ENCODE results near the gene PRPSAP2.
"Not testable (repeated sequence)": the region's sequence is repeated elsewhere in the genome, so short reads cannot be mapped to it uniquely, and the experiment has no call there.

The PRPSAP2 gene

DNA sequence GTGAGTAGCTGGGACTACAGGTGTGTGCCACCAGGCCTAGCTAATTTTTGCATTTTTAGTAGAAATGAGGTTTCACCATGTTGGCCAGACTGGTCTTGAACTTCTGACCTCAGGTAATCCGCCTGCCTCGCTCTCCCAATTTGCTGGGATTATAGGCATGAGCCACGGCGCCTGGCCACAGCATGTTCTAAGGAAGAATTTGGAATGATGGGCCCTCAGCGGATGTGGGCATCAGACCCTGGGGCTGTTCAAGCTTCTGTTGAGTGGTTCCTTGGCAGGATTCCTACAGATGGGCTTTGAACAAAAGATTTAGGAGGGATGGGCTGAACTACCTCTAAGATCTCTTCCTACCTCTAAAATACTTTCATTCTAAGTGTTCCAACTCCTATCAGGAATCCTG is 4.1 kb downstream of the PRPSAP2 start:
- Mint-ChIP-seq H3K9me3 (no peaks in the 10 kb centered on the region), H3K27ac (no peak overlapping the region), H3K4me3 (no peak overlapping the region), H3K4me1 (peaks cover 46% of the 10 kb centered on the region), H3K27me3 (no peaks in the 10 kb centered on the region)
- DNase-seq (no peak), ATAC-seq (no peak)

DNA sequence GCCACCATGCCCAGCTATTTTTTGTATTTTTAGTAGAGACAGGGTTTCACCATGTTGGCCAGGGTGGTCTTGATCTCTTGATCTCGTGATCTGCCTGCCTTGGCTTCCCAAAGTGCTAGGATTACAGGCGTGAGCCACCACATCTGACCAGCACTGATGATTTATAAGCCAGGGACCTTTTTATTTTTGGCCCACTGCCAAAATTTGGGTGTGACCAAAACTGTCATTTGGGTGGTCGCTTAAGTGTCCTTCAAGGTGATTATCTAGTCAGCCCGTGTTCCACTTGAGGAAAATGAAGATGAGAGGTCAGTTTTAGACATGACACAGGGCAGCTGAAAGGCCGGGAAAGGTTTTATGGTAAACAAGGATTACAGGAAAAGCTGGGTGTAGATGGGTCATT is 7.1 kb downstream of the PRPSAP2 start:
- not testable (repeated sequence) for H3K27me3 Mint-ChIP-seq, H3K27ac Mint-ChIP-seq

DNA sequence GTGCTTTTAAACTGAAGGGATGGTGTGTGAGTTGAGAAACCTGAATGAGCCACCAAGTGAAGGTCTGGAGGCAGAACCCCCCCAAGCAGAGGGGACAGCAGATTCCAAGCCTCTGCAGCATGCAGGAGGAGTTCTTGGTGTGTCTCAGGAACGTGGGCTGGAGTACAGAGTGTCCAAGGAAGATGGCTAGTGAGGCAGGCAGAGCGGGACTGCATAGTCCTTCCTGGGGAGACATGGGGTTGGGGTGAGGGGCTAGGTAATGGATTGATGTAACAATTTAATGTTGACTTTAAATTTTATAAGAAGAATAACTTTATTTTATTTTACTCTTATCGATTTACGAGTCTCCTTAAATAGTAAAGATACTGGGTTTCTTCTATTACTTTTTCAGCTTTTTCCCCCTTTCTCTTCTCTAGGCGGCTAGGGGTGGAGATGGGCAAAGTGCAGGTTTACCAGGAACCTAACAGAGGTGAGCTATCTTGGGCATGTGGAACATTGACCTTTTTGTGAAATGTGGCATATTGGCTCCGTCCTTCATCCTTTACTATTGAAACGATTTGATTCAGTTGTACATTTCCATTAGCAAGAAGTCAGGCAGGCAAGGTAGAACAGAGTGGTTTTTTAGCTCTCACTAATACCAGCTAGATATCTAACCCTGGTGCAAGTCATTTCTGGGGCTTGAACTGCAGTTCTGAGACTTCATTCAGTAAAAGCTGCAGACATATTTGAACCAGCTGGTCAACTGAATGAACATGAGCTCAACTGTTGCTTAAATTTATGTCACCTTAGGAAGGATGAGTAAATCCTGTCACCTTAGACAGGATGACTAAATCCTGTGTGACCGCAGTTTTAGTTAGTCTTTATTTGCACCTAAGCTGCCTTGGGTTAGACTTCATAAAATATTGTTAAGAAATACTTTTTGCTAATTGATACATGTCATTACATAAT is 9.2 kb downstream of the PRPSAP2 start:
- ATAC-seq (no peak), DNase-seq (no peak)
- no peaks in the 10 kb centered on the region for H3K9me3 Mint-ChIP-seq
- H3K27ac Mint-ChIP-seq, result peak overlapping the region in 1 of 2 donors; percentile 28
- H3K4me3 Mint-ChIP-seq, result no peak overlapping the region
- H3K4me1 Mint-ChIP-seq, result peaks cover 12% of the 10 kb centered on the region
- no peaks in the 10 kb centered on the region for H3K27me3 Mint-ChIP-seq

More for the DNA sequence above, 7.1 kb downstream of the PRPSAP2 start:
- H3K9me3 Mint-ChIP-seq, H3K4me3 Mint-ChIP-seq, DNase-seq, ATAC-seq: not testable (repeated sequence)
- H3K4me1 Mint-ChIP-seq, result peaks cover 33% of the 10 kb centered on the region

DNA sequence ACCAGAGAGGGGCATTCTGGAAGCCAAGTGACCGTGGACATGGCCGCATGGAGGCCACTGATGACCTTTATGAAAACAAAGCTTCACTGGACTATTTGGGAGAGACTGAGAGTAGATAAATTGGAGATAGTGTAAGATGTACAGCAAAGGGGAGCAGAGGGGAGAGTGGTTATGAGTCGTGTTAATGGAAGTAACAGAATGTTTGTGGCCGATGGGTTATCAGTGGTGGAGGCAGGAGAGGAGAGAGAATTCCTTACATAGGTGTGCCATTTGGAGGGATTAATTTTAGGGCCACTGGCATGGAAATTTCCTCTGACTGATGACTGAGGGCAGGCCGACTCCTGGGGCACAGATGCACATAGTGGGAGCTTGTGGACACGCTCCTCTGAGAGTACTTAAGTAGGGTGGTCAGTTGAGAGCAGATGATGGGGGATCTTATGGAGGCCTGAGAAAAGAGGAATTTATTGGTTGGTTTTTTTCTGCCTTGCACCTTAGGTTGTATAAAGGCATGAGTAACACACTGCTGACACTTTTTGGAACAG is 19.2 kb downstream of the PRPSAP2 start:
- H3K4me1 Mint-ChIP-seq, result no peaks in the 10 kb centered on the region
- no peak overlapping the region for H3K4me3 Mint-ChIP-seq
- H3K27me3 Mint-ChIP-seq, result no peaks in the 10 kb centered on the region
- H3K27ac Mint-ChIP-seq, result no peak overlapping the region
- H3K9me3 Mint-ChIP-seq, result no peaks in the 10 kb centered on the region
- DNase-seq (no peak), ATAC-seq (no peak)

DNA sequence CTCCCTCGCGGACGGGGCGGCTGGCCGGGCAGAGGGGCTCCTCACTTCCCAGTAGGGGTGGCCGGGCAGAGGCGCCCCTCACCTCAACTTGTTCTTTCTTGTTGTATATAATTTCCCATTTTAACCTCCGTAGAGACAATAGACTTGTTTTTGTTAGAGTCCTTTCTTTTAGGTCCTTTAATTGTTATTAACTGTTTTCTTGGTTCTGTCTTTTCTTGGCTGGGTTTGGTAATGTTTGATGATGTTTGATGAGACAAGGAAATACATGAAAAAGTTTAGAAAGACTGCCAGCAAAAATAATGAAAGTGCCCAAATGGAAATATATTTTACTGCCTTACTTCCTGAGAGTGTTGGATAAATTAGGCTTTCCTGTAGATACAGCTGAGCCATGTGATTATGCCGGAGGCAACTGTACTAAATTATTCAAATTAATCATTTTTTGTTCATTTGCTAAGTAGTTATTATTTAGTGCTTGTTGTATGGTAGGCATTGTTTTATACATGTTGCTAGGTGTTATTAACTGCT is 30.9 kb downstream of the PRPSAP2 start:
- Mint-ChIP-seq H3K4me3 (no peak overlapping the region), H3K4me1 (no peaks in the 10 kb centered on the region), H3K9me3 (no peaks in the 10 kb centered on the region), H3K27me3 (no peaks in the 10 kb centered on the region), H3K27ac (no peak overlapping the region)
- DNase-seq (no peak), ATAC-seq (no peak)

DNA sequence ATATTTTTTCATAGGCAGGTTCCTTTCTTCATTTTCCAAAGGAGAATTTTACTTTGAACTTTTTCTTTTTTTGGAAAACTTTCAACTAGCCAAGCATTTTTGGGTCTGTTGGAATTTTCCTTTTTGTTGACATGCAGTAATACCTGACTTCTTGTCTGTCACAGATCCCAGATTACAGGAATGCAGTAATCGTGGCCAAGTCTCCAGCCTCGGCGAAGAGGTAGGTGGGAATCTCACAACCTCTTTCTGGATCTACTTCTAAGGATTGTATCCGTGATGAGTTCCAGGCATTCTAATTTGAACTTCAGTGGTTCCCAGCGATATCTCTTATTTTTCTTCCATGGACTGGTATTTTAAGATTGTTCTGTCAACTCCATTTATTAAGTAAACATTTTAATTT is 31.7 kb downstream of the PRPSAP2 start:
- Mint-ChIP-seq H3K4me1 (no peaks in the 10 kb centered on the region), H3K27ac (no peak overlapping the region), H3K9me3 (no peaks in the 10 kb centered on the region), H3K27me3 (no peaks in the 10 kb centered on the region), H3K4me3 (no peak overlapping the region)
- ATAC-seq, result no peak
- no peak for DNase-seq

DNA sequence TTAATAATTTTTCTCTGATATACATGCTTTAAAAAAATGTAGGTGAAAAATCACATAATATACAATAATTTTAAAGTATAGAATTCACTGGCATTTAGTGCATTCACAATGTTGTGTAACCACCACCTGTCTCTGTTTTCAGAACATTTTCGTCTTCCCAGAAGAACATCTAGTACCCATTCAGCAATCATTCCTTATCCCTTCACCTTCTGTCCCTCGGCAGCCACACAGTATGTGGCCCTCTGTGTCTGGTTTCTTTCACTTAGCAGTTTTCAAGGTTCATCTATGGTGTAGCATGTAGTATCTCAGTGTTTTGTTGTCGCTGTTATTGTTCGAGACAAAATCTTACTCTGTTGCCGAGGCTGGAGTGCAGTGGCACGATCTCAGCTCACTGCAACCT is 33.6 kb downstream of the PRPSAP2 start:
- no peak overlapping the region for H3K4me3 Mint-ChIP-seq
- DNase-seq (no peak), ATAC-seq (no peak)
- no peaks in the 10 kb centered on the region for H3K9me3 Mint-ChIP-seq
- peaks cover 7% of the 10 kb centered on the region for H3K4me1 Mint-ChIP-seq
- H3K27me3 Mint-ChIP-seq, result no peaks in the 10 kb centered on the region
- no peak overlapping the region for H3K27ac Mint-ChIP-seq

DNA sequence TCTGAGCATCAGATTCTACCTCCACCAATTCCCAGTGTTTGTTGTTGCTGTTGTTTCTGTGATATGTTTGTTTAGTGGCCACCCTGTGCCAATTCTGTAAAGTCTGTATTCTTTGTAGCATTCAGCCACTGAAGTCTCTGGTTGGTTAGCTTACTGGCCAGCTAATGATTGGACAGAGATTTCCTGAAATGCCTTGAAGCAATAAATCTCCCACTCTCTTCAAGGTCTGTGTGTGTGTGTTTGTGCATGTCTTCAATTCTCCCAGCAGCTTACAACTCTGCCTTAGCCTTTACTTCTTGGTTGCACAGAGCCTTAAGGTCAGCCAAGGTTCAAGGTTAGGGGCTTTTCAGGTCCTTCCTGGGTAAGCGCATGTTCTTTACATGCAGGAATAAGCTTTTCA is 38.2 kb downstream of the PRPSAP2 start:
- ATAC-seq, result no peak
- H3K4me1 Mint-ChIP-seq, result peaks cover 33% of the 10 kb centered on the region
- no peak overlapping the region for H3K4me3 Mint-ChIP-seq
- no peaks in the 10 kb centered on the region for H3K27me3 Mint-ChIP-seq
- no peak for DNase-seq
- peaks cover 0 to 8% of the 10 kb centered on the region in 2 donors for H3K9me3 Mint-ChIP-seq
- no peak overlapping the region for H3K27ac Mint-ChIP-seq

DNA sequence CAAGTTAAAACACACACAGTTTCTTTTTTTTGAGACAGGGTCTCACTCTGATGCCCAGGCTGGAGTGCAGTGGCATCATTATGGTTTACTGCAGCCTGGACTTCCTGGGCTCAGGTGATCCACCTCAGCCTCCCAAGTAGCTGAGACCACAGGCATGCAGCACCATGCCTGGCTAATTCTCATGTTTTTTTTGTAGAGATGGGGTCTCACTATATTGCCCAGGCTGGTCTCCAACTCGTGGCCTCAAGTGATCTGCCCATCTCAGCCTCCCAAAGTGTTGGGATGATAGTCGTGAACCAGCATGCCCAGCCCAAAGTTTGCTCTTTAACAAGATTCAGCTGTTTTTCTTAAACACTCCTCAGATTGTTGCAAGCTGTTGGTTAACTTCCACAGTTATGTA is 39.0 kb downstream of the PRPSAP2 start:
- no peak for DNase-seq
- Mint-ChIP-seq H3K27me3 (no peaks in the 10 kb centered on the region), H3K4me3 (no peak overlapping the region), H3K4me1 (peaks cover 41% of the 10 kb centered on the region), H3K27ac (no peak overlapping the region), H3K9me3 (peaks cover 0 to 8% of the 10 kb centered on the region in 2 donors)
- ATAC-seq, result no peak

DNA sequence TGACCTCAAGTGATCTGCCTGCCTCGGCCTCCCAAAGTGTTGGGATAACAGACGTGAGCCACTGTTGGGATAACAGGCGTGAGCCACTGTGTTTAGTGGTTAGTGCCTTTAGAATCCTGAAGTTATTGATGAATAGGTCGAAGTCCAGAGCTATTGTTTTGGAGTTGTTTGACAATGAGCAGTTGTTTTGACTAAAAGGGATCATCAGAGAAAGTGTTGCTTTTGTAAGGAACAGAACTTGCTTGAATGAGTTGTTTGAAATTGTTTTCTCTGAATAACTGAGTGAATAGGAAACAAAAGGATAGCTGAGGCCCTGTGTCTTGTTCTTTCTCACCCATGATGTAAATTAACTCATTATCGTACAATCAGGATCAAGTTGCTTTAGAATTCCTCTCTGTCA is 46.6 kb downstream of the PRPSAP2 start:
- H3K4me3 Mint-ChIP-seq, result no peak overlapping the region
- no peaks in the 10 kb centered on the region for H3K27me3 Mint-ChIP-seq

DNA sequence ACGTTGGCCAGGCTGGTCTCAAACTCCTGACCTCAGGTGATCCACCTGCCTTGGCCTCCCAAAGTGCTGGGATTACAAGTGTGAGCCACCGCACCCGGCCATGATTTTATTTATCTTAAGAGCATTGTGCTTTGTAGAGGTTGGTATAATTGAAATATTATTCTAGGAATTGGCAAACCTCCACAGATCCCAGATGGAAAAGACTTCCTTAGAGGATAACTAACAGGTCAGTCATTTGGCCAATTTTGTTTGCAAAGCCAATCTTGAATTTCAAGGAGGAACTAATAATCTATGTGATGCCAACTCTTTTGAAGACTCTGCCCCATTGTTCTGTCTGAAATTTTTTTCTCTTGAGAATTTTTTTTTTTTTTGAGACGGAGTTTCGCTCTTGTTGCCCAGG is 47.3 kb downstream of the PRPSAP2 start:
- peaks cover 36% of the 10 kb centered on the region for H3K4me1 Mint-ChIP-seq
- H3K4me3 Mint-ChIP-seq, result no peak overlapping the region
- DNase-seq (no peak), ATAC-seq (no peak)
- no peaks in the 10 kb centered on the region for H3K9me3 Mint-ChIP-seq
- no peaks in the 10 kb centered on the region for H3K27me3 Mint-ChIP-seq
- H3K27ac Mint-ChIP-seq, result no peak overlapping the region

More for the DNA sequence above, 46.6 kb downstream of the PRPSAP2 start:
- no peak for DNase-seq
- ATAC-seq, result no peak
- no peaks in the 10 kb centered on the region for H3K9me3 Mint-ChIP-seq
- H3K4me1 Mint-ChIP-seq, result peaks cover 37% of the 10 kb centered on the region
- H3K27ac Mint-ChIP-seq, result no peak overlapping the region

DNA sequence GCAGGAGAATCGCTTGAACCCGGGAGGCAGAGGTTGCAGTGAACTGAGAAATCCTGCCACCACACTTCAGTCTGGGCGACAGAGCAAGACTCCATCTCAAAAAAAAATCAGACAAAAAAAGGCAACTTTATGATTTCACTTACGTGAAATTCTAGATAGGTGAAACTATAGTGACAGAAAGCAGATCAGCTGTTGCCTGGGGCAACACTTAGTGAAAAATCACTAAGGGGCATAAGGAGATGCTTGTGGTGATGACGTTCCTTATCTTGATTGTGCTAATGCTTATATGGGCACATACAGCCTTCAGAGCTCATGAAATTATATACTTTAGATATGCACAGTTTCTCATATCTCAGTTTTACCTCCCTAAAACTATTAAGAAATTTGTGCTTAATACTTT is 52.4 kb downstream of the PRPSAP2 start:
- DNase-seq, result no peak
- Mint-ChIP-seq H3K9me3 (no peaks in the 10 kb centered on the region), H3K4me3 (no peak overlapping the region), H3K4me1 (peaks cover 5% of the 10 kb centered on the region), H3K27ac (peak overlapping the region in 1 of 2 donors; percentile 9), H3K27me3 (no peaks in the 10 kb centered on the region)
- no peak for ATAC-seq

DNA sequence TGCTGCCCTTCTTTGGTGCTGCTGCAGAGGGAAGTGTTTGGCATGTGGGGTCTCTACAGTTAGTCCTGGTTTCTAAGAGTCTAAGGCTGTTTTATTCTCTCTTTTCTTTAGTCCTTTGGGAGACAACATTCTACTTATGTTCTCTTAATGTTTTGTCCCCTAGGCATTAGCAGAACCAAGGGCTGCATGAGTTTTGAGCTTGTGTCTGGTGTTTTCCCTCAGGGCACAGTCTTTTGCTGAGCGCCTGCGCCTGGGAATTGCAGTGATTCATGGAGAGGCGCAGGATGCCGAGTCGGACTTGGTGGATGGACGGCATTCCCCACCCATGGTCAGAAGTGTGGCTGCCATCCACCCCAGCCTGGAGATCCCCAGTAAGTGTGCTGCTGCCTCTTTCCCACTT is 53.0 kb downstream of the PRPSAP2 start:
- Mint-ChIP-seq H3K27me3 (no peaks in the 10 kb centered on the region), H3K9me3 (no peaks in the 10 kb centered on the region), H3K27ac (no peak overlapping the region), H3K4me3 (no peak overlapping the region), H3K4me1 (peaks cover 5% of the 10 kb centered on the region)
- ATAC-seq (no peak), DNase-seq (no peak)

DNA sequence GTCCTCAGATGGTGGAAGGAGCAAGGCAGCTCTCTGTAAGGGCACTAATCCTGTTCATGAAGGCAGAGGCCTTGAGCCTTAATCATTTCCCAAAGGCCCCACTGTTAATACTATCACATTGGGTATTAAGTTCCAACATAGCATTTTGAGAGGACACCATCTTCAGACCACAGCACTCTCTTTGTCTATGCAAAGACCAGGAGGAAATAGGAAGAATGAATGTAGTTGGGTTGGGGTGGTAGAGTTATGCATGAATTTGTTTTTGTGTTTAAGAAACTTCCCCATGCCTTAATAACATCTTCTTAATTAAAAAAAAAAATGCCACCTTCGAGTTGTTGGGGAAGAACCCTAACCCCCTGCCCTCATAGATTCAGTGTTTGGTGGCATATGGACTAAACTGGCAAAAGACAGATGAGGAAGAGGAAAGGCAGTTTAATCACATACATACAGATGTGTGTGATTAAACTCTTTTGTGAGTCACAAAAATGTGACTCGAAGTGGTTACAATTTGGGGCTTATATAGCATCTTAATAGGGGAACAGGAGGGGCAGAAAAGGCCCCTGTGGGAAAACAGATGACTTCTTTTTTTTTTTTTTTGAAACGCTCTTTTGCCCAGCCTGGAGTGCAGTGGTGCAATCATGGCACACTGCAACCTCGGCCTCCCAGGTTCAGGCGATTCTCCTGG is 59.0 kb downstream of the PRPSAP2 start:
- Mint-ChIP-seq H3K4me1 (peaks cover 53% of the 10 kb centered on the region), H3K27me3 (no peaks in the 10 kb centered on the region), H3K9me3 (no peaks in the 10 kb centered on the region), H3K4me3 (no peak overlapping the region), H3K27ac (peak overlapping the region in 1 of 2 donors; percentile 16)
- ATAC-seq (no peak), DNase-seq (no peak)

DNA sequence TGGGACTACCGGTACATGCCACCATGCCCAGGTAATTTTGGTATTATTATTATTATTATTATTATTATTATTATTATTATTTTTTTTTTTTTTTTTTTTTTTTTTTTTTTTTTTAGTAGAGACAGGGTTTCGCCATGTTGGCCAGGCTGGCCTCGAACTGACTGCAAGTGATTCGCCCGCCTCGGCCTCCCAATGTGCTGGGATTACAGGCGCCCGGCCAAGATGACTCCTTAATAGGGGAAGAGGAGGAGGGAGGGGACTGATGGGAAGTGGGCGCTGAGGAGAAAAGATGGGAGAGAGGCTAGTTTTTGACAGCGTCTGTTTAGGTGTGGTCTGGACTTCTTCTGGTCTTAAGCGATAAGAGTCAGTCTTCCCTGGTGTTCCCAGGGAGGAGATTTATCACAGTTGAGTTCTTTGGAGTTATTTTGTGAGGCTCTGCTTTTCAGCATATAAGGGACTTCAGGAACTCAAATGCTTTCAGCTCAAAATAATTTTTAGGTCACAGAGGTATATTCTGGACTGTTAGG is 59.6 kb downstream of the PRPSAP2 start:
- ATAC-seq, result no peak
- H3K27ac Mint-ChIP-seq, result no peak overlapping the region
- no peaks in the 10 kb centered on the region for H3K9me3 Mint-ChIP-seq
- no peak overlapping the region for H3K4me3 Mint-ChIP-seq
- H3K4me1 Mint-ChIP-seq, result peaks cover 57% of the 10 kb centered on the region
- DNase-seq, result no peak
- H3K27me3 Mint-ChIP-seq, result no peaks in the 10 kb centered on the region

DNA sequence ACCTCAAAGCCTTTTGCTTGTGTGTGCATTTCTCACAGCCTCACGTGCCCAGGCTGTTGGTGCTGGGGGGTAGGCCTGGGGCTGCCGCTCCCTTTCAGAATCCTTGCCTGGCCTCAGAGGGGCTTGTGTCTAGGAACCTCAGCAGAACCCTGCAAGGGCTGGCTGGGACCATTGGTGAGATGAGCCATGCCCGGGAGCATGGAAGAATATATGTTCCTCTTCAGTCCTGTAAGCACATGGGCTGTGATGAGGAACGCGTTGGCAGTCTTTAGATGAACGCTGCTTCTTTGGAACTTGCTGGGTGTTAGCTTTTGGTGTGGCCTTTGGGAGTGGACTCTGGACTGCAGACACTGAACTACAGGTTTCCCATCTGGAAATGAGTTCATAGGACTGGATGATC is 62.0 kb downstream of the PRPSAP2 start:
- H3K4me1 Mint-ChIP-seq, result peaks cover 67% of the 10 kb centered on the region
- H3K27ac Mint-ChIP-seq, result no peak overlapping the region
- no peak for ATAC-seq
- DNase-seq, result no peak
- no peaks in the 10 kb centered on the region for H3K27me3 Mint-ChIP-seq
- no peaks in the 10 kb centered on the region for H3K9me3 Mint-ChIP-seq
- H3K4me3 Mint-ChIP-seq, result peak overlapping the region in 1 of 2 donors; percentile 6

All from stimulated activated naive CD8-positive, alpha-beta T cell treated with anti-CD3 and anti-CD28 coated beads, Interleukin-15, amount 100 ng/mL, for 72 hours (primary cell).